Esophagus squamous epithelium (tissue), 4 donors: ENCODE measurements around the gene ACTL6B.

Experiments used
- CTCF ChIP-seq, 6 experiments: fragments of 450-650 bp in 4 of 6; fragments of 200-600 bp in 2 of 6; sonication (generic) in 2 of 6; IDR thresholded peaks; one replicate each; pipeline ENCODE4 v1.5.1; 2016 to 2019; ENCODE audit warnings: antibody characterized with exemption in 6 of 6, mild to moderate bottlenecking in 4 of 6, moderate library complexity in 4 of 6
- POLR2A ChIP-seq, 4 donors: fragments of 450-650 bp; IDR thresholded peaks; one replicate each; pipeline ENCODE4 v1.6.1; 2017; ENCODE audit warnings: antibody characterized with exemption in 4 of 4, mild to moderate bottlenecking in 4 of 4, moderate library complexity in 3 of 4

- TF ChIP-seq CTCF (IDR thresholded peaks at IDR 0.05) (no peak), POLR2A (IDR thresholded peaks at IDR 0.05) (no peak)
Measured at GRCh38 chr7:100655908-100656674, at the start of gene ACTL6B.
